ENCODE results near the gene PLD1.

GRCh38 chr3:171607452-171607851, 202.8 kb downstream of the PLD1 start:
- TF ChIP-seq CTCF (IDR thresholded peaks at IDR 0.05) (no peak), POLR2A (IDR thresholded peaks at IDR 0.05) (no peak), POLR2AphosphoS5 (IDR thresholded peaks at IDR 0.05) (no peak)

Data from gastroesophageal sphincter (tissue), 3 donors.